IMR-90 (cell line): Measurements from ENCODE around the gene LBH. TPM values are rescaled to one million over a fixed set of nuclear protein-coding genes. Genes with fewer than 3 reads are reported as not detected.
A peak's percentile ranks its signal among the peaks of the same experiment; 100 is the strongest.

Experiments
- ATAC-seq: fragments of 200-7000 bp; cut with Tn5 transposase; 2 replicates; pipeline ENCODE4 v1.9.1; 2020; ENCODE audit warnings: low read depth, mild to moderate bottlenecking, moderate library complexity
- BruUV-seq: library from RNA; stranded (reverse); fragments of 400-500 nt; replicated peaks from 2 replicates; lab custom pipeline; 2021; lab: Mats Ljungman, UMichigan
- CTCF ChIA-PET: fragments of 300-600 bp; formaldehyde crosslinking; extraction: SDS; loops from one replicate; lab custom pipeline; 2021; ENCODE audit warnings: antibody characterized with exemption; lab: Yijun Ruan, JAX
- POLR2A ChIA-PET: fragments of 300-600 bp; sonication (Branson Sonifier 250); formaldehyde crosslinking; loops from one replicate; lab custom pipeline; 2022; ENCODE audit warnings: antibody characterized with exemption; ENCODE audit not compliant: unreplicated experiment; lab: Charles Lee
- DNase-seq: peaks from one replicate; pipeline ENCODE4 v3.0.0; 2013
- H2AFZ ChIP-seq: replicated peaks from 2 replicates; pipeline ENCODE3; 2013; ENCODE audit warnings: low read length, mild to moderate bottlenecking; ENCODE audit not compliant: poor library complexity
- H2AK5ac ChIP-seq: 2 replicates; pipeline ENCODE4 v1.6.1; 2013; ENCODE audit warnings: low read depth, low read length, inconsistent platforms
- H2AK9ac ChIP-seq: replicated peaks from 2 replicates; pipeline ENCODE3; 2013; ENCODE audit warnings: mild to moderate bottlenecking, low read depth, low read length, moderate library complexity; ENCODE audit not compliant: poor library complexity
- H2BK120ac ChIP-seq: 2 replicates; pipeline ENCODE4 v1.6.1; 2013; ENCODE audit warnings: low read depth, low read length, inconsistent platforms
- H2BK15ac ChIP-seq: 3 replicates; pipeline ENCODE4 v1.6.1; 2013; ENCODE audit warnings: low read depth, low read length, inconsistent platforms
- H2BK20ac ChIP-seq: 2 replicates; pipeline ENCODE4 v1.6.1; 2013; ENCODE audit warnings: low read depth, mild to moderate bottlenecking, inconsistent platforms, low read length, moderate library complexity
- H2BK5ac ChIP-seq: 2 replicates; pipeline ENCODE4 v1.6.1; 2013; ENCODE audit warnings: mild to moderate bottlenecking, low read depth, low read length, inconsistent platforms; ENCODE audit not compliant: poor library complexity, severe bottlenecking
- H3K14ac ChIP-seq: replicated peaks from 2 replicates; pipeline ENCODE4 v1.6.1; 2013; ENCODE audit warnings: low read depth, low read length, inconsistent platforms
- H3K18ac ChIP-seq: 2 replicates; pipeline ENCODE4 v1.6.1; 2013; ENCODE audit warnings: low read depth, low read length, control low read depth
- H3K23ac ChIP-seq: 2 replicates; pipeline ENCODE4 v1.6.1; 2013; ENCODE audit warnings: low read depth, low read length, inconsistent platforms
- H3K27ac ChIP-seq: 2 replicates; pipeline ENCODE4 v1.5.1; 2013; ENCODE audit warnings: mild to moderate bottlenecking, control low read depth, low read length; ENCODE audit not compliant: insufficient read depth
- H3K27me3 ChIP-seq: 2 replicates; pipeline ENCODE4 v1.6.1; 2013; ENCODE audit warnings: low read length; ENCODE audit not compliant: control insufficient read depth, insufficient read depth
- H3K36me3 ChIP-seq: 2 replicates; pipeline ENCODE4 v1.6.1; 2013; ENCODE audit warnings: low read length, mixed read lengths; ENCODE audit not compliant: control insufficient read depth, insufficient read depth
- H3K4ac ChIP-seq: 2 replicates; pipeline ENCODE4 v1.6.1; 2013; ENCODE audit warnings: low read depth, low read length, inconsistent platforms
- H3K4me1 ChIP-seq: 2 replicates; pipeline ENCODE4 v1.6.1; 2013; ENCODE audit warnings: low read length, mixed read lengths; ENCODE audit not compliant: control insufficient read depth, insufficient read depth
- H3K4me2 ChIP-seq: 2 replicates; pipeline ENCODE4 v1.6.1; 2013; ENCODE audit warnings: low read depth, mild to moderate bottlenecking, control low read depth, low read length, moderate library complexity
- H3K4me3 ChIP-seq: 2 replicates; pipeline ENCODE4 v1.5.1; 2013; ENCODE audit warnings: low read depth, mild to moderate bottlenecking, control low read depth, low read length, moderate library complexity; ENCODE audit not compliant: insufficient read depth
- H3K56ac ChIP-seq: 2 replicates; pipeline ENCODE4 v1.6.1; 2013; ENCODE audit warnings: low read length, inconsistent platforms; ENCODE audit not compliant: insufficient read depth; ENCODE audit errors: extremely low read depth
- H3K79me1 ChIP-seq, 2 experiments: 2 replicates each; pipeline ENCODE4 v1.6.1; 2013; ENCODE audit warnings: low read length in 2 of 2, inconsistent platforms in 1 of 2, low read depth in 1 of 2
- H3K9ac ChIP-seq: 2 replicates; pipeline ENCODE4 v1.6.1; 2013; ENCODE audit warnings: low read depth, low read length, control low read depth
- H3K9me1 ChIP-seq: 2 replicates; pipeline ENCODE4 v1.6.1; 2013; ENCODE audit warnings: low read length, inconsistent platforms; ENCODE audit not compliant: insufficient read depth
- H3K9me3 ChIP-seq: 2 replicates; pipeline ENCODE4 v1.6.1; 2013; ENCODE audit warnings: low read length; ENCODE audit not compliant: control insufficient read depth, insufficient read depth
- H4K20me1 ChIP-seq: 2 replicates; pipeline ENCODE4 v1.6.1; 2013; ENCODE audit warnings: low read length, inconsistent platforms; ENCODE audit not compliant: insufficient read depth
- H4K5ac ChIP-seq: 2 replicates; pipeline ENCODE4 v1.6.1; 2013; ENCODE audit warnings: mild to moderate bottlenecking, low read depth, low read length, control low read depth
- H4K8ac ChIP-seq, 2 experiments: 2 replicates each; pipeline ENCODE4 v1.6.1; 2013; ENCODE audit warnings: low read depth in 2 of 2, low read length in 2 of 2, control low read depth in 1 of 2, inconsistent platforms in 1 of 2
- H4K91ac ChIP-seq: 2 replicates; pipeline ENCODE4 v1.6.1; 2013; ENCODE audit warnings: low read depth, low read length, inconsistent platforms; ENCODE audit not compliant: insufficient read depth
- BHLHE40 ChIP-seq: fragments of 150-350 bp; IDR thresholded peaks from 2 replicates; pipeline ENCODE4 v1.6.1; 2016; ENCODE audit warnings: mild to moderate bottlenecking, low read depth, low read length
- MAFK ChIP-seq: IDR thresholded peaks from 2 replicates; pipeline ENCODE4 v1.6.1; 2012; ENCODE audit warnings: low read depth, low read length, improper control_type of control experiment
- RAD21 ChIP-seq: IDR thresholded peaks from 2 replicates; pipeline ENCODE4 v1.6.1; 2012; ENCODE audit warnings: low read length, improper control_type of control experiment
- RCOR1 ChIP-seq: IDR thresholded peaks from 2 replicates; pipeline ENCODE4 v1.6.1; 2012; ENCODE audit warnings: mild to moderate bottlenecking, low read length, improper control_type of control experiment; ENCODE audit not compliant: insufficient replicate concordance
- WGBS, 2 experiments: methylation state at CpG; one replicate each; pipeline versions ENCODE4 v1.1.5 to v1.1.7; 2013; ENCODE audit warnings: missing lambda C conversion rate in 2 of 2; ENCODE audit not compliant: insufficient read length in 1 of 2; ENCODE audit errors: extremely low coverage in 2 of 2; 5-methylcytosine and 5-hydroxymethylcytosine counted together
- dilution Hi-C: fragments of 300-500 bp; cut with HindIII; formaldehyde crosslinking; loops from one replicate; pipeline ENCODE4 v1.14.3; 2018; ENCODE audit warnings: low sequenced_read_pairs; ENCODE audit not compliant: unreplicated experiment
- in situ Hi-C: fragments of 300-500 bp; cut with MboI; formaldehyde crosslinking; loops from 3 replicates; pipeline ENCODE4 v1.14.3; 2019; ENCODE audit warnings: low sequenced_read_pairs, inconsistent platforms, mixed read lengths
- intact Hi-C: fragments of 100-400 bp; cut with micrococcal nuclease; formaldehyde crosslinking; loops from 2 replicates; pipeline ENCODE4 v1.10.0; 2022
- polyA plus RNA-seq, 3 experiments: library from polyadenylated mRNA; depleted of rRNA; stranded (reverse); fragments of >200 nt; gene quantifications; 2 replicates each; pipeline ENCODE4 v1.2.3, GENCODE V29; 2012; ENCODE audit warnings: low replicate concordance in 1 of 3
- total RNA-seq: library from RNA; depleted of rRNA; stranded (reverse); fragments of >200 nt; gene quantifications from 2 replicates; pipeline ENCODE4 v1.2.3, GENCODE V29; 2012

The LBH gene
- total and polyA plus RNA-seq, 2 of the 4 experiments (the other 2 are of a cell fraction), result 158 to 202 TPM

- TF ChIP-seq RCOR1 (no peak), BHLHE40 (no peak), RAD21 (no peak), MAFK (peak; percentile 36)
- H4K91ac ChIP-seq, result no peak overlapping the region
- no peaks in the 10 kb centered on the region for H3K9me3 ChIP-seq
- peak overlapping the region; percentile 25; the same call in 1 of the 2 replicates for H3K18ac ChIP-seq
- H3K4me2 ChIP-seq, result peak overlapping the region; percentile 51
- H3K23ac ChIP-seq, result no peak overlapping the region
- peak overlapping the region; percentile 42; the same call in 1 of the 2 replicates for H3K4ac ChIP-seq
- H4K5ac ChIP-seq, result peak overlapping the region; percentile 16; the same call in 1 of the 2 replicates
- peak overlapping the region; percentile 63; the same call in 1 of the 2 replicates for H3K27ac ChIP-seq
- WGBS, 2 experiments, result 63% methylated on average over 5 of the region's 12 CpGs; no CpG with 5 or more reads in 1 of the 2 experiments
- peaks cover 4 to 81% of the 10 kb centered on the region in 2 experiments; a peak in 2 of 4 replicates for H3K79me1 ChIP-seq
- 0 out of 2 replicates have a peak overlapping the region, but pooled peaks have one; percentile 14 for H2BK20ac ChIP-seq
- ATAC-seq, result peak; percentile 7
- peaks cover 89% of the 10 kb centered on the region for H4K20me1 ChIP-seq
- in situ Hi-C loops (no loop called here), intact Hi-C loops (loop anchor here (2.0 to 10.0 kb wide), 3 partner anchors 53 to 465 kb away; no protein-coding TSS in a partner anchor), dilution Hi-C loops (no loop called here)
- H4K8ac ChIP-seq, result peak overlapping the region in 1 of 2 experiments; percentile 36; a peak in 2 of 4 replicates
- H3K9ac ChIP-seq, result peak overlapping the region; percentile 20
- H2AK5ac ChIP-seq, result no peak overlapping the region
- peak overlapping the region; percentile 35 for H2AFZ ChIP-seq
- peak overlapping the region; percentile 1; the same call in 1 of the 2 replicates for H3K4me3 ChIP-seq
- no peak overlapping the region for H3K56ac ChIP-seq
- H2BK120ac ChIP-seq, result no peak overlapping the region
- H3K14ac ChIP-seq, result 0 out of 2 replicates have a peak overlapping the region, but pooled peaks have one; percentile 7
- no peak for DNase-seq
- H2BK5ac ChIP-seq, result peak overlapping the region; percentile 82
- BruUV-seq, result no TSS peak
- H2BK15ac ChIP-seq, result no peak overlapping the region
- H3K9me1 ChIP-seq, result peaks cover 49% of the 10 kb centered on the region
- peaks cover 49% of the 10 kb centered on the region for H3K4me1 ChIP-seq
- peak overlapping the region; percentile 31 for H2AK9ac ChIP-seq
- ChIA-PET CTCF (interaction anchor here (0.7 to 2.5 kb wide), 12 partner anchors 10 to 472 kb away, joined by 3 to 9 read pairs (median 4); partner anchors contain the start of gene LCLAT1), POLR2A (interaction anchor here (0.8 to 1.5 kb wide), 2 partner anchors 53 to 76 kb away, joined by 3 read pairs; no protein-coding TSS in a partner anchor)
- H3K27me3 ChIP-seq, result no peaks in the 10 kb centered on the region
- H3K36me3 ChIP-seq, result peaks cover 80% of the 10 kb centered on the region
These were observed 8.8 kb downstream of the LBH start for GRCh38 chr2:30239986-30240752.
